HFFc6 (cell line): ENCODE data around the gene ZNF462. TPM values are rescaled to one million over a fixed set of nuclear protein-coding genes. Genes with fewer than 3 reads are reported as not detected.

ENCODE experiments used
- DNase-seq: peaks from one replicate; pipeline ENCODE4 v3.0.0-alpha.2; 2018
- H3K27ac Mint-ChIP-seq: 2 replicates; pipeline ENCODE4 v1.8.0; 2020; ENCODE audit warnings: mild to moderate bottlenecking, mixed read lengths
- H3K27me3 Mint-ChIP-seq: 2 replicates; pipeline ENCODE4 v1.8.0; 2021; ENCODE audit warnings: mild to moderate bottlenecking, moderate library complexity, mixed read lengths; ENCODE audit not compliant: insufficient read depth
- H3K36me3 Mint-ChIP-seq: 2 replicates; pipeline ENCODE4 v1.8.0; 2021; ENCODE audit warnings: low read depth, mixed read lengths
- H3K4me1 Mint-ChIP-seq: 2 replicates; pipeline ENCODE4 v1.8.0; 2020; ENCODE audit warnings: low read depth, mixed read lengths
- H3K4me3 Mint-ChIP-seq: 2 replicates; pipeline ENCODE4 v1.8.0; 2020; ENCODE audit warnings: mild to moderate bottlenecking, moderate library complexity, mixed read lengths
- H3K9me3 Mint-ChIP-seq: 2 replicates; pipeline ENCODE4 v1.8.0; 2020; ENCODE audit warnings: mild to moderate bottlenecking, mixed read lengths
- total RNA-seq, 6 experiments: library from RNA; stranded (reverse); fragmentation: NEBNext Ultra II Directional; extraction: Animal tissue kit (Norgen Biotek cat#: 25700); gene quantifications; 2 replicates in 1 of 6; 3 replicates in 5 of 6; pipeline ENCODE4 v1.2.3, GENCODE V29; 2021
- TF ChIP-seq, protein P1 (sequence below): fragments of 200-600 bp; sonication (generic); IDR thresholded peaks from 2 replicates; pipeline ENCODE4 v1.5.0; 2021; ENCODE audit warnings: antibody characterized with exemption, mild to moderate bottlenecking

Gene ZNF462
- total RNA-seq, 6 experiments from 2014 or later: 10.1 to 18.9 (median 15.6) TPM

DNA sequence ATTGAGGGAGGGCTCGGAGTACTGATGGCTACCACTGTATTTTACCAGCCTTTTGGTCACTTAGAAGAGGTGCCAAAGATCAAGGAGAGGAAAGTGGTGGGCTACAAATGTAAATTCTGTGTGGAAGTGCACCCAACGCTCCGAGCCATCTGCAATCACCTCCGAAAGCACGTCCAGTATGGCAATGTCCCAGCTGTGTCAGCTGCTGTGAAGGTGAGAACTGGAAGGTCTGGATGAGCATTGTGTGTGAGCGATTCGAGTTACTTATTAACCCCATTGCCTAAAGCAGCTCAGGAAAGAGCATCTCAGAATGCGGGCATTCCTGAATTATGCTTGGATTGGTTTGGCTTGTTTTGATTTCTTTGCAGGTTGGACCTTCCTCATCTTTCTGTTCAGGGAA is 67.5 kb downstream of the ZNF462 start:
- H3K27me3 Mint-ChIP-seq: peaks cover 4% of the 10 kb centered on the region
- peaks cover 21% of the 10 kb centered on the region for H3K4me1 Mint-ChIP-seq
- TF ChIP-seq, protein P1, sequence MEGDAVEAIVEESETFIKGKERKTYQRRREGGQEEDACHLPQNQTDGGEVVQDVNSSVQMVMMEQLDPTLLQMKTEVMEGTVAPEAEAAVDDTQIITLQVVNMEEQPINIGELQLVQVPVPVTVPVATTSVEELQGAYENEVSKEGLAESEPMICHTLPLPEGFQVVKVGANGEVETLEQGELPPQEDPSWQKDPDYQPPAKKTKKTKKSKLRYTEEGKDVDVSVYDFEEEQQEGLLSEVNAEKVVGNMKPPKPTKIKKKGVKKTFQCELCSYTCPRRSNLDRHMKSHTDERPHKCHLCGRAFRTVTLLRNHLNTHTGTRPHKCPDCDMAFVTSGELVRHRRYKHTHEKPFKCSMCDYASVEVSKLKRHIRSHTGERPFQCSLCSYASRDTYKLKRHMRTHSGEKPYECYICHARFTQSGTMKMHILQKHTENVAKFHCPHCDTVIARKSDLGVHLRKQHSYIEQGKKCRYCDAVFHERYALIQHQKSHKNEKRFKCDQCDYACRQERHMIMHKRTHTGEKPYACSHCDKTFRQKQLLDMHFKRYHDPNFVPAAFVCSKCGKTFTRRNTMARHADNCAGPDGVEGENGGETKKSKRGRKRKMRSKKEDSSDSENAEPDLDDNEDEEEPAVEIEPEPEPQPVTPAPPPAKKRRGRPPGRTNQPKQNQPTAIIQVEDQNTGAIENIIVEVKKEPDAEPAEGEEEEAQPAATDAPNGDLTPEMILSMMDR: no peak
- no peak overlapping the region for H3K27ac Mint-ChIP-seq
- peaks cover 80% of the 10 kb centered on the region for H3K36me3 Mint-ChIP-seq
- no peak overlapping the region for H3K4me3 Mint-ChIP-seq
- DNase-seq: no peak
- no peaks in the 10 kb centered on the region for H3K9me3 Mint-ChIP-seq

DNA sequence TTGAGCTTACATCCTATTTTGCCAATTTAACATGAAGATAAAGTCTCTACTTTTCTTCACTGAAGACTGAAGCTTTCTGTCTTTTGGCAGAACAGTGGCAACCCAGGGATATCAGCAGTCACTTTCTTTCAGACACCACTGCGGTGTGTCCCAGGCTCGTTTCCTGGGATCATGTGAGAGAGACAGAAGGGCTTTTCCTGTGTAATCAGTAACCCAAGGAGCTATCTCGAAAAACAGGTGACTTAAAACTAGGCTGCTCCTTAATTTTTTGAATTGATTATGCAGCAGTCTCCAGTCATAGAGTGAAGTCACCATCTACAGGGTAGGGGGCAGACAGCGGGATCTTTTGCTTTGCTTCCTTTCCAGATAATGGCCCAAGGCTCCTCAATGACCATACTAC is 68.5 kb downstream of the ZNF462 start:
- Mint-ChIP-seq H3K27me3 (peaks cover 4% of the 10 kb centered on the region), H3K9me3 (no peaks in the 10 kb centered on the region), H3K4me1 (peaks cover 21% of the 10 kb centered on the region), H3K36me3 (peaks cover 80% of the 10 kb centered on the region), H3K4me3 (no peak overlapping the region), H3K27ac (no peak overlapping the region)
- TF ChIP-seq, protein P1: no peak
- no peak for DNase-seq

DNA sequence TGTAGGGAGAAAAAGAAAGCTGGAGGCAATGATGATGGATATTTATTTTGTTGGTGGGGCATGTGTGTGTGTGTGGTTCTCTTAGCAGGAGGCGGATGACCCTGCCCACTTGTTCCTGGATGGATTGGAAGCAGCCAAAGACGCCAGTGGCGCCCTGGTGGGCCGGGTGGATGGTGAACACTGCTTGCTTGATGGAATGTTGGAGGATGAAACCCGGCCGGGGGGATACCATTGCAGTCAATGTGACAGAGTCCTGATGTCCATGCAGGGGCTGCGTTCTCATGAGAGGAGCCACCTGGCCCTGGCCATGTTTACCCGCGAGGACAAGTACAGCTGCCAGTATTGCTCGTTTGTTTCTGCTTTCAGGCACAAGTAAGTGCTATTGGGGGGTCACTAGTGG is 69.2 kb downstream of the ZNF462 start:
- no peak for DNase-seq
- Mint-ChIP-seq H3K27me3 (peaks cover 4% of the 10 kb centered on the region), H3K4me3 (no peak overlapping the region), H3K36me3 (peaks cover 82% of the 10 kb centered on the region), H3K4me1 (peaks cover 21% of the 10 kb centered on the region), H3K9me3 (no peaks in the 10 kb centered on the region), H3K27ac (no peak overlapping the region)
- TF ChIP-seq, protein P1: no peak

DNA sequence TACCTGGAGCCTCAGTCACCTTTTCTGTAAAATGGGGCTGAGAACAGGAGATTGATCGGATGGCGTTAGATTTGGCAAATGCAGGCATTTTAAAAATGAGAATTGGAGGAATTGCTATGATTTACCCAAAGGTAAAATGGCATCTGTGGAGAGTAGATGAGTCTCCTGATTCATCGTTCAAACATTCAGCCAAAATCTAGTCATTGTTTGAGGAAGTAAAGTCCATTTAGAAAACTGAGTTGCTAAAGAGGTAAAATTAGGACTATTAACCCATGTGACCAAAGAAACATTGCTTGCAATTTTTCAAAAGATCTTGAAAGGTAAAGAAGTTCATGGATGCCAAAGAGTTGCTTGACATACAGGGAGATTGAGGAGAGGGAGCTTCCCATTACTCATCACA is 69.7 kb downstream of the ZNF462 start:
- Mint-ChIP-seq H3K36me3 (peaks cover 77% of the 10 kb centered on the region), H3K27ac (no peak overlapping the region)

DNA sequence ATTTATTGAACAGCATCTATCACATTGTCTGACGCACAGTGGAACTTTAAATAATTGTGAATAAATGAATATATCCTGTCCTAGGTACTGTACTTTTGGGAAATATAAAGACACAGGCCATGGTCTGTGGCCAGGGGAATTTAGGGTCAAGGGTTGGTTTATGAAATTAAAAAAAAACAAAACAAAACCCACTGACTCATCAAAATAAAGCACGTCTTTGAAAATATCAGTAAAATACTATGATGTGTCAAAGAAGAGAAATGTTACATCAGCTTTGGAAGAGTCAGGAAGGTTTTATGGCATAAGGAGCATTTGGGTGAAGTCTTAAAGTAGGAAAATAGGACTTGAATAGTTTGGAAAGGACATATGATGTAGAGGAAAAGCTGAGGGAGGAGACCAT is 70.5 kb downstream of the ZNF462 start:
- Mint-ChIP-seq H3K36me3 (peaks cover 75% of the 10 kb centered on the region), H3K27ac (no peak overlapping the region), H3K27me3 (peaks cover 4% of the 10 kb centered on the region), H3K9me3 (no peaks in the 10 kb centered on the region), H3K4me1 (peaks cover 14% of the 10 kb centered on the region), H3K4me3 (no peak overlapping the region)
- TF ChIP-seq, protein P1: no peak
- no peak for DNase-seq

More for the DNA sequence above, 69.7 kb downstream of the ZNF462 start:
- Mint-ChIP-seq H3K4me3 (no peak overlapping the region), H3K27me3 (peaks cover 4% of the 10 kb centered on the region), H3K9me3 (no peaks in the 10 kb centered on the region), H3K4me1 (peaks cover 19% of the 10 kb centered on the region)
- TF ChIP-seq, protein P1: no peak
- no peak for DNase-seq
